Measurements from ENCODE around the gene DLG5.

DLG5 gene

GRCh38 chr10:77857272-77857671 is 69.3 kb downstream of the DLG5 start:
- ChIA-PET CTCF (interaction anchor here (2.0 kb wide), 1 partner anchor 10 kb away, joined by 13 read pairs; no protein-coding TSS in a partner anchor), POLR2A (ENCODE audit: low non-redundant PET) (interaction anchor here (0.5 kb wide), 1 partner anchor 1134 kb away, joined by 3 read pairs; no protein-coding TSS in a partner anchor)
- peak; percentile 41 for DNase-seq (ENCODE audit: low spot score)
- no peak for TF ChIP-seq CTCF (conservative IDR thresholded peaks at IDR 0.05; ENCODE audit: low read depth)
- peak overlapping the region; percentile 63 for H3K27ac ChIP-seq

DNA sequence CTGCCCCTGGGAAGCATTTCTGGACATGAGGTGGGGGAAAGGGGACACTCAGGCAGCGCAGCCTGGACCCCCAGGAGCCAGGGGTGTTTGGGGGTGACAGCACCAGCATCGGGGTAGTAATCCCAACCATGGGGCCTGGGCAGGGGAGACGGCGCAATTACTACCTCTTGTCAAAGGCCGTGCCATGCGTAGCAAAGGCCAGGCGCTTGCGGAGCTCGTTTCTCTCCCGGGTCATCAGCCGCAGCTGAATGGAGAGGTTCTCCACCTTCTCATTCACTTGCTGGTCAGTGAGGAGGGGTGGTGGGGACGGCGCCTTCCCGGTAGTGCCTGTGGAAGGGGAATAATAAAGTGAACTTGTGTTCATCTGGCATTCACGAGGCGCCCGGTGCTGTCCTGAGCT is 70.0 kb downstream of the DLG5 start:
- TF ChIP-seq CTCF (conservative IDR thresholded peaks at IDR 0.05; ENCODE audit: low read depth): no peak
- CTCF ChIA-PET: interaction anchor here (2.0 kb wide), 1 partner anchor 10 kb away, joined by 13 read pairs; no protein-coding TSS in a partner anchor
- DNase-seq (ENCODE audit: low spot score): no peak
- POLR2A ChIA-PET (ENCODE audit: low non-redundant PET): interaction anchor here (0.5 kb wide), 1 partner anchor 1135 kb away, joined by 3 read pairs; no protein-coding TSS in a partner anchor
- peak overlapping the region; percentile 63 for H3K27ac ChIP-seq

DNA sequence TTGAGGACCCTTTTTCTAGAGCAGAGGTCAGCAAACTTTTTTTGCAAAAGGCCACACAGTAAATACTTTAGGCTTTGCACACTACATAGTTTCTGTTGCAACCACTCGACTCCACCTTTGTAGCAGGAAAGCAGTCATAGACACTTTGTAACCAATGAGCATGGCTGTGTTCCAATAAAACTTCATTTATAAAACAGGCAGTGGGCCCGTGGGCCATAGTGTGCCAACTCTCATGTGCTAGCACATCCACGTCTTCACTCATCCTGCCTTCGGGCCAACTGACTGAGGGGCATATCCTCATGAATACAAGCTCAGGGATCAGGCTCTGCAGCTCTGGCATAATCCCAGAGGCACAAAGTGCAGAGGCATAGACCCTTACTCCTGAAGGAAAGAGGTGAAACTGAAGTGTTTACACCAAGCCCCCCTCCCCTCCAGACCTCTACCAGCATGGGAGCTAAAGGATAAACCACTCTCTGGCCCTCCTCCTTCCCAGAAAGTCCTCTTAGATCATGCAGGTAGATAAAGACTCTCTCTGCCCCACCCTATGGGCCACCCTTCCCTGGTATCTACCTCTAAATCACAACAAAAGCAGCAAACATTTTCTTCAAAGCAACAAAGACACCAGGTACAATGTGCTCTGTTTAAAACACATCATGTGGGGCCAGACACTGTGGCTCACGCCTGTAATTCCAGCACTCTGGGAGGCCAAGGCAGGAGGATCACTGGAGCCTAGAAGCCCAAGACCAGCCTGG is 71.0 kb downstream of the DLG5 start:
- TF ChIP-seq CTCF (conservative IDR thresholded peaks at IDR 0.05; ENCODE audit: low read depth): no peak
- peak overlapping the region; percentile 63 for H3K27ac ChIP-seq
- CTCF ChIA-PET: interaction anchor here (0.6 kb wide), 1 partner anchor 9 kb away, joined by 7 read pairs; no protein-coding TSS in a partner anchor
- POLR2A ChIA-PET (ENCODE audit: low non-redundant PET): interaction anchor here (0.6 to 0.8 kb wide), 2 partner anchors 43 to 1489 kb away, joined by 3 read pairs; no protein-coding TSS in a partner anchor
- DNase-seq (ENCODE audit: low spot score): no peak

GRCh38 chr10:77854115-77854514 is 72.4 kb downstream of the DLG5 start:
- CTCF ChIA-PET: no interaction called here
- peak overlapping the region; percentile 63 for H3K27ac ChIP-seq

DNA sequence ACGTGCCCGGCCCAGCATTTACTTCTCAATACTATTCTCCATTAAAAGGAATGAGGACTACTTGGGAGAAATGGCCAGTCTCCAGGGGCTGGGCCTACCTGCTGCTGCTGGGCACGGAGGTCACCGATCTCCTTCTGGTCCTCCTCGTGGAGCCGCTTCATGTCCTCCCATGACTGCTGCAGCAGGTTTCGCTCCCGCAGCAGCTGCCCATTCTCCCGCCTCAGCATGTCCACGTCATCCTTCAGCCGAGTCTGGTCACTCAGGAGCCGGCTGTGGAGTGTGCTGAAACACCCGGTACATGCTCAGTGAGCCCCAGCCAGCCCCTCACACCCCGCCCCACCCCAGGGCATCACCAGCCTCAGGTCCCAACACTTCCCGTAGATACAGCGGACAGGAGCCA is 73.3 kb downstream of the DLG5 start:
- ChIA-PET POLR2A (ENCODE audit: low non-redundant PET) (no interaction called here), CTCF (no interaction called here)
- peak overlapping the region; percentile 63 for H3K27ac ChIP-seq
- no peak for DNase-seq (ENCODE audit: low spot score)
- TF ChIP-seq CTCF (conservative IDR thresholded peaks at IDR 0.05; ENCODE audit: low read depth): no peak

More at GRCh38 chr10:77854115-77854514, 72.4 kb downstream of the DLG5 start:
- POLR2A ChIA-PET (ENCODE audit: low non-redundant PET): no interaction called here
- DNase-seq (ENCODE audit: low spot score): no peak
- no peak for TF ChIP-seq CTCF (conservative IDR thresholded peaks at IDR 0.05; ENCODE audit: low read depth)

DNA sequence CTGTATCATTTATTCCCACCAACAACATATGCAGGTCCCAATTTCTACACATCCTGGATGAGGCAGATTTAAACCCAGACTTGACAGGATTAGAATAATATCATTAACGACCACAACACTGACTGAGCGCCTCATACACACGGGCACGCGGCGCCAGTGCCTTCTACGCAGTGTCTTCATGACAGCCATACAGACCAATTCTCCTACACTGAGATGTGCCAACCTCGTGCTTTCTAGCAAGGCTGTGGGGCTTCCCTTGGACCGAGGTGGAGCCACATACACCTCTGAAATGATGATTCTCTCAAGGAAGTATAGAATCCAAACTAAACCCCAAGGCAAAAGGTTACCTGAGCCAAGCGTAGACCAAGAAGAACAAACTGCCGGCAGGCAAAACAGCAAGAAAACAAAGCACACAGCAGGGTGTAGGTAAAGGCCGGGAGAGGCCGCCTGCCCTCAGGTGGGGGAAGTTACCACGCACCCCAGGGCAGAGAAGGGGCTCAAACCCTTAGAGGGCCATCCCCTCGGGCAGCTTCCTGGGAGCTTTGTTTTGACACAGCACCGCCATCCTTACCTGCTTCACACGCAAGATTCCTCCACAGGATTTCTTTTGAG is 75.8 kb downstream of the DLG5 start:
- no peak for DNase-seq (ENCODE audit: low spot score)
- peak overlapping the region; percentile 37 for H3K27ac ChIP-seq
- TF ChIP-seq CTCF (conservative IDR thresholded peaks at IDR 0.05; ENCODE audit: low read depth): no peak
- POLR2A ChIA-PET (ENCODE audit: low non-redundant PET): no interaction called here
- CTCF ChIA-PET: interaction anchor here (0.5 kb wide), 1 partner anchor 76 kb away, joined by 3 read pairs; the partner anchor contains the start of gene DLG5
